Endothelial cell of umbilical vein (primary cell): ENCODE data around the gene JAML. TPM values are rescaled to one million over a fixed set of nuclear protein-coding genes. Genes with fewer than 3 reads are reported as not detected.

Source experiments
- BruUV-seq: library from RNA; stranded (reverse); fragments of 400-500 nt; replicated peaks from 2 replicates; lab custom pipeline; 2021; lab: Mats Ljungman, UMichigan
- CTCF ChIA-PET: fragments of 300-600, 350-600 bp; sonication (Branson Sonifier 250); formaldehyde crosslinking; loops from one replicate; lab custom pipeline; 2021; ENCODE audit warnings: antibody characterized with exemption, inconsistent platforms; lab: Charles Lee
- POLR2A ChIA-PET: fragments of 300-600, 350-600 bp; sonication (Branson Sonifier 250); formaldehyde crosslinking; loops from one replicate; lab custom pipeline; 2021; ENCODE audit warnings: antibody characterized with exemption, inconsistent platforms; lab: Charles Lee
- DNase-seq: peaks from one replicate; pipeline ENCODE4 v3.0.0-alpha.2; 2011; ENCODE audit warnings: low read depth, low spot score
- FAIRE-seq: peaks from 2 replicates; lab custom pipeline; 2011; peaks lifted over from hg19 to GRCh38; lab: Jason Lieb, UNC
- H2AFZ ChIP-seq: 2 replicates; pipeline ENCODE4 v1.6.0; 2012; ENCODE audit warnings: low read depth, low read length, control low read depth, inconsistent platforms
- H3K27ac ChIP-seq: 2 replicates; pipeline ENCODE4 v1.5.1; 2011; ENCODE audit warnings: low read depth, mild to moderate bottlenecking, control low read depth, low read length, moderate library complexity; ENCODE audit not compliant: insufficient read depth
- H3K27me3 ChIP-seq, 2 experiments: 2 replicates each; pipeline versions ENCODE4 v1.6.0 to v1.6.1; 2011; ENCODE audit warnings: low read length in 2 of 2, mixed read lengths in 1 of 2; ENCODE audit not compliant: control insufficient read depth in 2 of 2, insufficient read depth in 2 of 2
- H3K36me3 ChIP-seq, 2 experiments: 2 replicates in 1 of 2; 3 replicates in 1 of 2; pipeline ENCODE4 v1.5.1; 2011; ENCODE audit warnings: low read length in 2 of 2, mild to moderate bottlenecking in 1 of 2, moderate library complexity in 1 of 2; ENCODE audit not compliant: control insufficient read depth in 2 of 2, insufficient read depth in 2 of 2; ENCODE audit errors: extremely low read depth in 1 of 2
- H3K4me1 ChIP-seq: 3 replicates; pipeline ENCODE4 v1.5.1; 2011; ENCODE audit warnings: mild to moderate bottlenecking, low read length; ENCODE audit not compliant: control insufficient read depth, insufficient read depth; ENCODE audit errors: extremely low read depth
- H3K4me2 ChIP-seq: 2 replicates; pipeline ENCODE4 v1.6.1; 2011; ENCODE audit warnings: low read length, control low read depth, mixed read lengths; ENCODE audit not compliant: insufficient read depth
- H3K4me3 ChIP-seq, 3 experiments: fragments of 200-600 bp in 1 of 3; sonication (generic), shearing (Covaris generic) in 1 of 3; replicated peaks in 1 of 3; 2 replicates each; pipeline ENCODE4 v1.5.1; 2011 to 2016; ENCODE audit warnings: control low read depth in 3 of 3, low read length in 3 of 3, mild to moderate bottlenecking in 2 of 3, inconsistent platforms in 1 of 3, low read depth in 1 of 3, moderate library complexity in 1 of 3; ENCODE audit not compliant: insufficient read depth in 1 of 3
- H3K79me2 ChIP-seq: 2 replicates; pipeline ENCODE4 v1.6.0; 2012; ENCODE audit warnings: low read length, inconsistent platforms; ENCODE audit not compliant: control insufficient read depth, insufficient read depth
- H3K9ac ChIP-seq: replicated peaks from 2 replicates; pipeline ENCODE3; 2011; ENCODE audit warnings: low read length, control low read depth; ENCODE audit not compliant: insufficient read depth; ENCODE audit errors: extremely low read depth
- H3K9me1 ChIP-seq: replicated peaks from 3 replicates; pipeline ENCODE4 v1.6.0; 2011; ENCODE audit warnings: mild to moderate bottlenecking, low read length; ENCODE audit not compliant: control insufficient read depth, insufficient read depth; ENCODE audit errors: extremely low read depth
- H3K9me3 ChIP-seq: replicated peaks from 2 replicates; pipeline ENCODE4 v1.5.1; 2012; ENCODE audit warnings: low read length, inconsistent platforms; ENCODE audit not compliant: control insufficient read depth, insufficient read depth
- H4K20me1 ChIP-seq: replicated peaks from 2 replicates; pipeline ENCODE3; 2011; ENCODE audit warnings: mild to moderate bottlenecking, low read length; ENCODE audit not compliant: control insufficient read depth, insufficient read depth; ENCODE audit errors: extremely low read depth
- CTCF ChIP-seq, 2 donors: IDR thresholded peaks; 1 replicate in 1 of 2; 2 replicates in 1 of 2; pipeline ENCODE4 v1.5.1; 2011; ENCODE audit warnings: low read length in 2 of 2, mild to moderate bottlenecking in 2 of 2, moderate library complexity in 2 of 2, control low read depth in 1 of 2, inconsistent platforms in 1 of 2, low read depth in 1 of 2; ENCODE audit not compliant: insufficient read depth in 1 of 2; ENCODE audit errors: extremely low read depth in 1 of 2
- EZH2 ChIP-seq: IDR thresholded peaks from 2 replicates; pipeline ENCODE4 v1.6.1; 2012; ENCODE audit warnings: borderline replicate concordance, low read depth, mild to moderate bottlenecking, moderate library complexity, low read length, inconsistent platforms; ENCODE audit not compliant: severe bottlenecking
- FOS ChIP-seq: IDR thresholded peaks from 2 replicates; pipeline ENCODE4 v1.6.1; 2011; ENCODE audit warnings: mild to moderate bottlenecking, low read length, moderate library complexity, borderline replicate concordance; ENCODE audit not compliant: insufficient read depth
- GATA2 ChIP-seq: IDR thresholded peaks from 2 replicates; pipeline ENCODE4 v1.7.0; 2011; ENCODE audit warnings: low read depth, mild to moderate bottlenecking, moderate library complexity, mixed read lengths, low read length; ENCODE audit not compliant: insufficient read length, insufficient read depth
- JUN ChIP-seq: IDR thresholded peaks from 2 replicates; pipeline ENCODE4 v1.6.1; 2011; ENCODE audit warnings: borderline replicate concordance, low read depth; ENCODE audit not compliant: insufficient read length, insufficient read depth
- MAX ChIP-seq: IDR thresholded peaks from 2 replicates; pipeline ENCODE4 v1.6.1; 2011; ENCODE audit not compliant: insufficient read depth, insufficient read length
- MYC ChIP-seq: IDR thresholded peaks from one replicate; pipeline ENCODE4 v1.6.1; 2011; ENCODE audit warnings: mild to moderate bottlenecking, low read depth, low read length
- POLR2A ChIP-seq: IDR thresholded peaks from 2 replicates; pipeline ENCODE4 v1.6.1; 2012; ENCODE audit warnings: low read depth, mild to moderate bottlenecking, control low read depth, low read length
- POLR2AphosphoS5 ChIP-seq: IDR thresholded peaks from 2 replicates; pipeline ENCODE4 v1.6.1; 2012; ENCODE audit warnings: low read depth, mild to moderate bottlenecking, control low read depth, low read length, moderate library complexity; ENCODE audit not compliant: insufficient read depth
- dilution Hi-C: fragments of 300-500 bp; cut with MboI; formaldehyde crosslinking; loops from one replicate; pipeline ENCODE4 v1.15.0; 2019; ENCODE audit warnings: low sequenced_read_pairs; ENCODE audit not compliant: extremely low pct_ligation_motif_present
- intact Hi-C: fragments of 100-400 bp; cut with micrococcal nuclease; formaldehyde crosslinking; loops from one replicate; pipeline ENCODE4 v1.10.0; 2022
- polyA plus RNA-seq, 4 experiments: library from polyadenylated mRNA; depleted of rRNA in 3 of 4; stranded (reverse) in 3 of 4; unstranded in 1 of 4; fragments of >200 nt; gene quantifications; 2 replicates each; pipeline versions ENCODE4 v1.2.1 to v1.2.3, GENCODE V29; 2011 to 2012; ENCODE audit warnings: missing spikeins in 1 of 4
- total RNA-seq: library from RNA; stranded (reverse); gene quantifications from 2 replicates; pipeline ENCODE4 v1.2.3, GENCODE V29; 2021

JAML gene
- total and polyA plus RNA-seq, 2 donors (not counting 3 experiments of a cell fraction or from before 2014, with no cell fraction given), result 0.04 to 0.35 TPM

- TSS peak; percentile 88 for BruUV-seq
Observed at GRCh38 chr11:118264569-118265465, 40.0 kb upstream of the JAML start.

More at GRCh38 chr11:118264569-118265465, 40.0 kb upstream of the JAML start:
- intact Hi-C loops, result loop anchor here (1.0 to 2.0 kb wide), 4 partner anchors 10 to 58 kb away; no protein-coding TSS in a partner anchor
- Histone ChIP-seq H3K4me1 (peaks cover 51% of the 10 kb centered on the region), H2AFZ (peak overlapping the region; percentile 90), H3K36me3 (peaks cover 0 to 2% of the 10 kb centered on the region in 2 experiments), H3K4me3 (peak overlapping the region; percentile 13 to 69 (median 44)), H4K20me1 (no peaks in the 10 kb centered on the region), H3K27me3 (no peaks in the 10 kb centered on the region), H3K27ac (peak overlapping the region; percentile 4), H3K79me2 (no peaks in the 10 kb centered on the region), H3K4me2 (peak overlapping the region; percentile 94), H3K9ac (peak overlapping the region; percentile 58), H3K9me1 (no peaks in the 10 kb centered on the region), H3K9me3 (no peaks in the 10 kb centered on the region)
- FAIRE-seq (no peak), DNase-seq (peak; percentile 44)
- TF ChIP-seq POLR2AphosphoS5, result no peak
- TF ChIP-seq MAX, result no peak
- no peak for TF ChIP-seq MYC
- no peak for TF ChIP-seq FOS
- TF ChIP-seq POLR2A, result no peak
- TF ChIP-seq EZH2, result no peak
- no peak for TF ChIP-seq JUN
- TF ChIP-seq CTCF (IDR thresholded peaks at IDR 0.05; ENCODE audit: extremely low read depth in 1 of 2, insufficient read depth in 1 of 2, low read depth in 1 of 2, low read length in 2 of 2), result no peak
- TF ChIP-seq GATA2, result no peak
- CTCF ChIA-PET, result interaction anchor here (1.1 to 8.6 kb wide), 21 partner anchors 9 to 93 kb away, joined by 3 to 104 read pairs (median 4); partner anchors contain the start of gene MPZL3
- dilution Hi-C loops, result no loop called here
- POLR2A ChIA-PET, result interaction anchor here (0.6 to 2.9 kb wide), 3 partner anchors 10 to 66 kb away, joined by 3 to 12 read pairs (median 7); no protein-coding TSS in a partner anchor
